Measurements from ENCODE around the gene DDI1.
"Not testable (repeated sequence)": the region's sequence is repeated elsewhere in the genome, so short reads cannot be mapped to it uniquely, and the experiment has no call there.

Gene DDI1

DNA sequence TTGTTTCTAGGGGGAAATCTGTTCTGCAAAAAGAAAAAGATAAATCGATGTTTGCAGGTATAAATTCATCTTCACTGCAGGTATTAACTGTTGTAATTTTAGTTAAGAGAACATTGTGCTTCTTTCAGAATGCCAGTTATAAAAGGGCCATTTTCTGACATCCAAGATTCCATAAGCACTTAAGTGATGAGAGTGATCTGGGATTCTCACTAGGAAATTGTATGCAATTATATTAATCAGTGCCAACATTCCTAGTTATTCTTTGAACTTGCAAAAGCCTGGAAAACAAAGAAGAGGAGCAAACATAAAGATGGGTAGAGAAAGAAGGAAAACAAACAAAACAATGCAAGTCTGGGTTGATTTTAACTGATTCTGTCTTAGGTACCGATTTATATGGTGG, 5.4 kb downstream of the DDI1 start:
- no peak for DNase-seq (ENCODE audit: low spot score)

DNA sequence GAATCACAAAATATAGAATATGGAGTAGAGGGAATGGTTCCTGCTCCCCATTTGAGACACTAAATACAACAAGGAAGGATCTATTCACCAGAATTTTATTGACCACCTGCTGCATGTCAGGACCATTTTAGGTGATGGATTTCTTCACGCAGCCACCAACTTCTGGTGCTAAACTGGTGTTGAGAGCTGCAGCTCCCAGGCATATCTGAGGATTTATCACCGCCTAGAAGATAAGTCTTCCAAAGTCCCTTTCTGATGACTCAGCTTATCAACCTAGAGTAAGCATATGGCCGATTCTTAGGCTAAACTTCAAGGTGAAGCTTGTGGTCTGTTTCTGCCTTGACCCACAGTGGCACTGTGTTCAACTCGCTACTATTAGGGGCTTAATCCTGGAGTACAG, 6.7 kb downstream of the DDI1 start:
- no peak for DNase-seq (ENCODE audit: low spot score)

DNA sequence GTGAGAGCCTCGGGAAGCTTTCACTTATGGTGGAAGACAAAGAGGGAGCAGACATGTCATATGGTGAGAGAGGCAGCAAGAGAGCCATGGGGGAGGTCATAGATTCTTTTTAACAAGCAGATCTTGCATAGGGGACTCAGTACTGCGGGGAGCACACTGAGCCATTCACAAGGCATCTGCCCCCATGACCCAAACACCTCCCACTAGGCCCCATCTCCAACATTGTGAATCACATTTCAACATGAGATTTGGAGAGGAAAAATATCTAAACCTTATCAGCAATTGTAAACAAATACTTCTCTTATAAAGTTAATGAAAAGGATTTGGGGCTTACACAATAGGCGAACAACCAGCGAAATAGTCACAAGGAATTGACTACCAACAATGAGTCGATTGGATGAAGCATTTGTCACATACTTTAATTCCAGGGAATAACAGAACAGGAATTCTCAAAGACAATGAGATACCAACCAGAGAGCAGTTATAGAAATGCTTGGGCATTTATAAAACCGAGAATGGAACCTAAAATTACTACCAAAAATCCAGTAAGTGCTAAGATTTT, 7.3 kb downstream of the DDI1 start:
- no peak for DNase-seq (ENCODE audit: low spot score)

DNA sequence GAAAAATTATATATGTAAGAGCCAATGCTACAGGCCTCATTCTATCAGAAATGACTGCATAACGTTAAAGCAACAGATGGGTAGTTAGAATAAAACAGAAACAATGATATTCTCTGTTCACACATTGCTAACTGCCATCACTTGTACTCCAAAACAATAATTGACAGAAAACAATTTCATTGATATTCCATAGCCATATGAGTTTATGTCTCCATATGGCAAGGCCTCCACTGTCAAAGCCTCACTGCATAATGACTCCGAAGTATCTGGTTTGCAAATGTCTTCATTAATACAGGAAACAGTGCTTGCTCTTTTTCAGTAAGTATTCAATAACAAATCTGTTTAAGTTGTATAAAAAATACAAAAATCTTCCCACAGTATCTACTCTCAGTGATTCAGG, 9.9 kb downstream of the DDI1 start:
- no peak for DNase-seq (ENCODE audit: low spot score)

DNA sequence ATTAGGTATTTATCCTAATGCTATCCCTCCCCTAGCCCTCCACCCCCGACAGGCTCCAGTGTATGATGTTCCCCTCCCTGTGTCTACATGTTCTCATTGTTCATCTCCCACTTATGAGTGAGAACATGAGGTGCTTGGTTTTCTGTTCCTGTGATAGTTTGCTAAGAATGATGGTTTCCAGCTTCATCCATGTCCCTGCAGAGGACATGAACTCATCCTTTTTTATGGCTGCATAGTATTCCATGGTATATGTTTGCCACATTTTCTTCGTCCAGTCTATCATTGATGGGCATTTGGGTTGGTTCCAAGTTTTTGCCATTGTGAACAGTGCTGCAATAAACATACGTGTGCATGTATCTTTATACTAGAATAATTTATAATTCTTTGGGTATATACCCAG, 10.4 kb downstream of the DDI1 start:
- not testable (repeated sequence) for DNase-seq (ENCODE audit: low spot score)

DNA sequence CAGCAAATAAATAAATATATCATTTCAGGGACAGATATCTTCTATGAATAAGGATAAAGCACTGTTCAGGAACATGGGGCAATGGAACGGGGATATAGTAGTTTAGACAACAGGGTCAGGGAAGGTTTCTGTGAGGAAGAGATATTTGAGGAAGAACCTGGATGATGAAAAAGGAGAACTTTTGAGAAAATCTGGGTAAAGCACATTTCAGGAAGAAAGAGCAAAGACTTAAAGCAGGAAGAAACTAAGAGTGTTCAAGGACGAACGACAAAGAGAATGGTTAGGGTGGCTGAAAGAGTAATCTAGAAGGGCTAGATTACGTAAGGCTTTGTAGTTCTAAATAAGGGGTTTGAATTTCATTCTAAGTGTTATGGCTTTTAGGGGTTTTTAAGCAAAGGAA, 12.7 kb downstream of the DDI1 start:
- DNase-seq (ENCODE audit: low spot score) = no peak

DNA sequence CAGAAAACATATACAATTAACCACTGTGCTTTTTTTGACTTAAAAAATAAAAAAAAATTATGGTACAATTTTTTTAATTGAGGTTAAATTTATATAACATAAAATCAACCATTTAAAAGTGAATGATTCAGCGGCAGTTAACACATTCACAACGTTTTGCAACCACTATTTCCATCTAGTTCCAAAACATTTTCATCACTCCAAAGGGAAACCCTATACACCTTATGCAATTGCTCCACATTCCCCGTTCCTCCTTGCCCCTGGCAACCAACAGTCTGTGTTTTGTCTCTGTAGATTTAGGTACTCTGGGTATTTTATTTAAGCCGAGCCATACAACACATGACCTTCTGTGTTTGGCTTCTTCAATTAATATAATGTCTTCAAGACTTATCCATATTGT, 15.3 kb downstream of the DDI1 start:
- no peak for DNase-seq (ENCODE audit: low spot score)

DNA sequence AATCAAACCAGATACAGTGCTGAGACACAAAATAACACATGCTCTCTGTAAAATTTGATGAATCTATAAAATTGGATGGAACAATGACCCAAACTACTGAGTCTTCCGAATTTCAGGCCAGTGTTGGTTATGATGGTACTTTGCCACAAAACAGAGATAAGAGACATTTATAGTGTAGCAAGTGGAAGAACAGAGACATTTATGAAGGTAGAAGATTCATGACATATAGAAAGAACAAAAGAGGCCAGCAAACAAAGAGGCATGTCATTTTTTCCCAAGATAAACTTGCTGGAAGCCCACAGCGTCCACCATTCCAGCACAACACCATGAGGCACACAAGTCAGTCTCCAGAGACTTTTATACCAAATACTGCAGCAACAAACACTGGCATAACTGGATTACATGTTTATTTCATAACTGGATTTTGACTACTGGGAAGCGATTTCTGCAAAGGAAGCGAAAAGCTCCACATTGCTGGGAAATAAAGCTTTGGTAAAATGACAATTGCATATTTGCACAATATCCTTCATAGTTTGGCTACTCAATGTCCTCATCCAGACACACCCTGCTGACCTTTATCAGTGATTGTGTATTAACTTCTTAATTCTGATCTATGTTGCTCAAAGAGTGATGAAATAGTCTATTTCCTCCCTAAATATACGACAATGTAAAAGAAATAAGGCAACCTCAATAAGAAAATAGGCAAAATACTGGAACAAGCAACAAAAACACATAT, 17.5 kb downstream of the DDI1 start:
- DNase-seq (ENCODE audit: low spot score) = no peak

DNA sequence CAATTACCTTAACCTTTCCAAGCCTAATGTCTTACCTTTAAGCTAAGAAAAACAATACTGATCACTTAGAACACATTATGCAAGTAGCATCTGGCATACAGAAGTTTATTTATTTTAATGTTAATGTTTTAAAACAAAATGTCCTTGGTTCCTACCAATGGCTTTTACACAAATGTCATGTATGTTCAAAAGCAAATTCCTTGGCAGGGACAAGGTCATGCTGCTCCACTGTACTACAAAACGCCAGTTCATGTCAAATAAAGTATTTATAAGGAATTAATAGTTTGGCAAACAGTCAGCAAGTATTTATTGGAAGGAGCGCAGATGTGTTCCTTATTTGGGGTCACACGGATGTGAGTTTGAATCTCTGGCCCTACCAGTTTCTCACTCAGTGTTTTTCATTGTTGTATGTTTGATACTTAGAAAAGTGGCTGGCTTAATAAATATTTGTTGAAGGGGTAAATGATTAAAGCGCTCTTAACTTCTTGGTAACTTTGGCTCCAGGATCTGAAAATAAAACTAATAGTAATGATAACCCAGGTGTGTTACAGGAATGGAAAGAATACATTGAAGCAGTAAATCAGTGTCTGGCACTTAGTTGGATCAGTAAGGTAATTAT, 18.6 kb downstream of the DDI1 start:
- DNase-seq (ENCODE audit: low spot score) = no peak

DNA sequence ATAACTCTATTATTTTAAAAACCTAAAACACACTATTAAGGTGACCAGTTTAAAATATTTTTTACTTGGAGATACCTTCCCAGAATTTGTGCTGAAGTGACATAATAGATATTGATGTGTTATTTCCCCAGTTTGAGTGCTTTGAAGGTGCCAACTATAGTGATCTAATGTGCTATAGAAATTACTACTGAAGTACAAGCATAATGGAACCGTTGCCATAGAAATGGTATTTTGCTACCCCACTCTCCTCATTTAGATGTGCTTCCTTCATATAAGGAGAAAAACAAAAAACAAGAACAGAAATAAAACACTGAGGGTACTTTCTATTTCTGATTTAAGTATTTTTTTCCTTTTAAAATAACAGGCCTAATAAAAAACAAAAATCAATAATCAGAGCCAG, 19.2 kb downstream of the DDI1 start:
- DNase-seq (ENCODE audit: low spot score) = no peak

DNA sequence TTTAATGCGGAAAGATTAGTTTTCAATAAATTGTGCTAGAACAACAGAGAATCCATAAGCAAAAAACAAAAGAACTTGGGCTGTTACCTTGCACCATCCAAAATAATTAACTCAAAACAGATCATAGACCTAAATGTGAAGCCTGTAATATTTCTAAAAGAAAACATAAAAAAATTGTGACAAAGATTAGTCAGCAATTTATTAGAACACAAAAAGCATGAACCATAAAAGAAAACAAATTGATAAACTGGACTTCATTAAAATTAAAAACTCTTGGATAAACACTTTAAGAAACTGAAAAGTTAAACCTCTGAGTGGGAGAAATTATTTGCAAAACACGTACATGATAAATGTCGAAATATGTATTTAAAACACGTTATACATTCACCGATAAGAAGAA, 21.5 kb downstream of the DDI1 start:
- DNase-seq (ENCODE audit: low spot score) = no peak

DNA sequence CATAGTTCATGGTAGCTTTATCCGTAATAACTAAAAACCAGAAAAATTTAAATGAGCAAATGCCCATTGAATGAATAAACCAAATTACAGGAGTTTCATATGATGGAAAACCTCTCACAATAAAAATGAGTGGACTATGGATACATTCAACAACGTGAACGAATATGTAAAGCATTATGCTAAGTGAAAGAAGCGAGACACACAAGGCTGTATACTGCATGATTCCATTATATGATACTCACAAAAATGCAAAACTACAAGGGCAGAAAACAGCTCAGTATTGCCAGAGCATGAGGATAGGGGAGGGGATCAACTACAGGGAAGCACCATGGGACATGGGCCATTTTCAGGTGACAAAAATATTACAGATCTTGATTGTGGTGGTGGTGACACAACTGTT, 22.2 kb downstream of the DDI1 start:
- DNase-seq (ENCODE audit: low spot score) = no peak

DNA sequence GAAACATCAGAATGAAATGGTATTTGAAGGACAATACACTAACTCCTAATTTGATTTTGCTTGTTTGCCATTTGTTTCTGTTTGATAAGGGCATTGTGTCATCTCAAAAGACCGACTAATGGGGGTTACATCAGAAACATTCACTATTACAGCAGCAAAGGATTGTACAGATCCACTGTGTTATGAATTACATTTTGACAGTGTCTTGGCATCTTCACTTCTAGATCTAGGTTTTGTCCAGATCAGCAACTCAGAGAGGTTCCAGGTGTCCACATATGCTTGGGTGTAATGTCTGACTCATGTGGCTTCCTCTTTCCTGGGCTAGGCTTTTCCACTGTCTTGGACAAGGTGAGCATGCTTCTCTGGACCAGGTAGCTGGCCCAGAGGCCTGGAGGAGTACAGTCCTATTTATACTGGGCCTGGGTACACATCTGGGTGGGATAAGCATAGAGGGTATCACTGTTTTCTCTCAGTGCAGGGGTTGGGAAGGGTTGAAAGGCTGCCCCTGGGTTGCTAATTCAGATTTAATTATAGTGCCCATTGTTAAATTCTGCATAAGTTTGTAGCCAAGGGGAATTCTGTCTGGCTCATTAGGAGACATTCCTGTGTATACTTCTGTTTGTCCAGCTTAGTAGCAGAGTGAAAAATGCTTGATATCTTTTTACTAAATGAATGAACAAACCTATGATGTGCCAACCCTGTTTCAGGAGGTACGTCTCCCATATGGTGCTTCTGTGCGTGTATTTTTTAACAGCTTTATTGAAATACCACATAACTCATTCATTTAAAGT, 23.8 kb downstream of the DDI1 start:
- no peak for DNase-seq (ENCODE audit: low spot score)

DNA sequence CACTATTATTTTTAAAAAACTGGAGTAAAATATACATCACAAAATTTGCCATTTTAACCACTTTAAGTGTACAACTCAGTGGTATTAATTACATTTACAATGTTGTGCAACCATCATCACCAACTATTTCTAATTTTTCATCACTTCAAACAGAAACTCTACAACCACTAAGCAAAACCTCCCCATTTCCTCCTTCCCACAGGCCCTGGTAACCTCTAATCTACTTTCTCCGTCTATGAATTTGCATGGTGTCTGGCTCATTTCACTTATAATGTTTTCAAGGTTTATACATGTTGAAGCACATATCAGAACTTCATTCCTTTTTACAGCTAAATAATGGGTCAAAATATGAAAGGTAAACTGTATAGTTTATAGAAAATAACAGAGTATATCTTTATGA, 24.4 kb downstream of the DDI1 start:
- DNase-seq (ENCODE audit: low spot score) = no peak

DNA sequence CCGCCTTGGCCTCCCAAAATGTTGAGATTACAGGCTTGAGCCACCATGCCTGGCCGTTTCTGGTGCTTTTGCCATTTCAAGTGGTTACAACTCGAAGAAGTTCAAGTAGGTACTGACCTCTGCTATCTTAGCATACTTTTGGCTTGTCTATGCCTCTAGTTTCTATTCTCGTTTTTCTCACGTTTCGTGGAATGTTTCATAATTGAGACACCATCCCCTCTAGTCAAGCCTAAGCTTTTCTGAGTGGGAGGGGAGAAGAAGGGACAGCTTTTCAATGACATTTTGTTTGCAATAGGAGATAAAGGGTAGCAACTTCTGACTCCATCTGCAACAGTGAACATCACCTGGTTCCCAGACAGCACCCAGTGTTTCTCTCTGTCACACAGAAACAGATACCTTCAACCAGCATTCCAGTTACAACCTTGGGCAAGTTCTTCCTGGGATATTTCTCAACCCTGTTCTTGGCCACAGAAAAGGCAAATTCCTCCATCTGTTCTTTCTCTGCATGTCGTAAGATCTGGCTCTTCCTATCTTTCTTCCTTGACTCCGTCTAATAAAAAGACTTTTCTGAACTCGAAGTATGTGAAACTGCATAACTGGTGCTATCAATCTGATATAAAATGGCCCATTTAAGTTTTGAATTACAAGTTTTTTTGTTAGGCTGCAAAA, 25.5 kb downstream of the DDI1 start:
- no peak for DNase-seq (ENCODE audit: low spot score)

DNA sequence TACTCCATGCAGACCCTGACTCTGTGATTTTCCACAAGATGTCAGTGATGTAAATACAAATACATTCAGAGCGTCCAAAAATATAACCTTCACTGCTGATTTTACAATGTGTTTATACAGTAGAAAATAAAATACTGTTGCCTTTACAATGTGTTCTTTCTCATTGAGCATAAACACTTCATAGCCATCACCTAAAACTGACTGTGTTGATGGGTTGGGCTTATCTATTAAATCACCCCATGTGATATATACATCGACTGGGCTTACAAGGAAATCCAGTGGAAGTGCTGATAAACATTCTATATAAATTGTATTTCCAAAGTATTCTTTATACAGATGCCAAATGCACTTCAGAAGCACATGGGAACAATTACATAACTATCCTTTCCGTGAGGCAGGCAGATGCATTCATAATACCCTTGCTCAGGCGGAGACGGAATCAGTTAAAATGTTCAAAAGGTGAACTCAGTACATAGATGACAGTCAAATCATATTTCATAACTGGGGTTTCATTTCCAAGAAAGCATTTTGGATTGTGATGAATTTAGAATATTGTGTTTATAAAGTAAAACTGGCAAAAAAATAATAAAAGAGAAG, 27.7 kb downstream of the DDI1 start:
- DNase-seq (ENCODE audit: low spot score) = peak; percentile 58

DNA sequence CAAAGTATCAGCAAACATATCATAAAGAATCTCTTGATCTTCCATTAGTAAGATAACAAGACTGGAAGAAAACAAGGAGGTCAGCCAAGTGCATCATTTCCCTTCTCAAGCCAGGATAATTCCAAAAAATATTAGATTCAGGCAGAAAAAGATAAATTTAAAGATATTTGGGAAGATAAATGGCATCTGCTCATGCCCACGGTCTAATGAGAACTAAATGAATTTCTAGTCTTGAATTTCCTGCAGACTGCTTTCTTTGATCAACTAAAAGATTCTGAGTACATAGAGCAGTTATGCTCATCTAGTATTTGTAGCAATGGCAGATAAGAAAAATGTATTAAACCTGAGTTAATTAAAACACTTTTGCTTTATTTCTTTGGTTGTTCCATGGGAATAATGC, 31.1 kb downstream of the DDI1 start:
- DNase-seq (ENCODE audit: low spot score) = no peak

DNA sequence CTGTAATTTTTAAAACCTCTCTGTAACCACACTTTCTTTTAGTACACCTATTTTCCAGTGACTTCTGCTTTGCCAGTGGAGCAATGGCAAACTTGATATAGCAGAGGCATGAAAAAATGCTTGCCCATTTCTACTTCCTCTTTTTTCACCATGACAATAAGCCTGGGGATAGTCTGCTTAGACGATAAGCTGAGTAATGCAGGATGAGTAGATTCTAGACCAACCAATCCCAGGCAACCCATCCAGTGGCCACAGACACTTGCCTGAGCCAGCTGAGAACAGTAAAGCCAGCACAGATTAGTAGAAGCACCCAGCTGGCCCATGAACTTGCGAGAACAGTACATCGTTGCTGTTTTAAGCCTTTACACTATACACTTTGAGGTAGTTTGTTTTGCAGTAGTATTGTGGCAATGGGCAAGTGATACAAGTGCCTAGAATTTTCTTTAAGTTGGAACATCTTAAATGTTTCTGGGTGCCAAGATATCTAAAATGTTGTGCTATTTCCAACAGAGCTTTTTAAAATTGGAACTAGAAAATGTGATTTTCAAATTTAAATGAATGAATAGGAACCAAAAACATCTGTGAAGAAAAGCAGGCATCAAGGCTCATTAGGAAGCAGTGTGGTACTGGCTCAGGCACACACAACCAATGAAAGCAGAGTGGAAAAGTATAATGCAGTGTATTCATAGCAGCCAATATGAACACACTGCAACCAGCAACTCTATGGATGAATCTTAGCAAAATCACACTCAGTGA, 37.7 kb downstream of the DDI1 start:
- no peak for DNase-seq (ENCODE audit: low spot score)

DNA sequence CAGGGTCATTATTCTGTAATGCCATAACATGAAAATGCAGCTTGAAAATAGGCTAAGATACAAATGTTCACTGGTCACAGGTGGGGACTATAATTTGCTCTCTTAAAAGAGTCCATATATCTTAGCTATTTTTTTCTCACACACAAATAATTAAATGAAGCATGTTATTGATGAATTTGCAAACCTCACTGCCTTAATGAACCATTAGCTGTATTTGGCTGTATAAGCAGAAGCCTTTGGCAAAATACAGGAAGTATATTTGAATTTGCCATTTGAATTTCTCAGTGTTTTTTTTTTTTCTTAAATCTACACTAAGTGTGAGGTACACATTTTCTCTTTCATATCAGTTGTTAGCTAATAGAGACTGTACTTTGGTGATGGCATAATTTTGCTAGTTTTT, 38.7 kb downstream of the DDI1 start:
- DNase-seq (ENCODE audit: low spot score) = no peak

DNA sequence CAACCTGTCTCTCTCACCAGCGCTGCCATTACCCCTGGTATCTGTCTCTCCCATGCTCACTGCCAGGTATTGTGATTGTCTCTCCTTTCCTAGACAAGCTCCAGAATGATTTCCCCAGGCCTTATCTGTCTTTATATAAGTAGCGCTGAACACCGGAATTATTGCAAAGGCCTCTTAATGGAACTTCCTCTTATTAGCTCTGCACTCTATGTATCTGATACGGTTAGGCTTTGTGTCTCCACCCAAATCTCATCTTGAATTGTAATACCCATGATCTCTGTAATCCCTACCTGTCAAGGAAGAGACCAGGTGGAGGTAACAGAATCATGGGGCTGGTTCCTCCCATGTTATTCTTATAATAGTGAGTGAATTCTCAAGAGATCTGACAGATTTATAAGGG, 39.3 kb downstream of the DDI1 start:
- no peak for DNase-seq (ENCODE audit: low spot score)

DNA sequence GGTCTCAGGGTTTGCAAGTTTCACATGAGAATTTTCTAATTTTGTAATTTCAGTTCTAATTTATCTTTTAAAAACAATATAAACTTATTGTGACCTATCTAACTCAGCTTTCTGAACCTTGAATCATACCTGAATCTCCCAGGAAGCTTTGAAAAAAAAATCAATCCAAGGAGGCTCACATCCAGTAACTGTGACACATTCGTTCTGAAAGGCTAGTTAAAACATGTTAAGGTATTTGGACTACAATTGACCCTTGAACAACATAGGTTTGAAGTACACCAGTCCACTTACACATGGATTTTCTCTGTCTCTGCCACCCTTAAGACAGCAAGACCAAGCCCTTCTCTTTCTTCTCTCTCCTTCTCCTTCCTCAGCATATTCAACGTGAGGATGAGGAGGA, 40.0 kb downstream of the DDI1 start:
- DNase-seq (ENCODE audit: low spot score) = no peak

All from putamen (tissue), 1 donor.